K562 (cell line): ENCODE results near the gene HYAL4. TPM values are rescaled to one million over a fixed set of nuclear protein-coding genes. Genes with fewer than 3 reads are reported as not detected.

Experiments used
- ARID1B ChIP-seq: fragments of 450-650 bp; IDR thresholded peaks from 2 replicates; pipeline ENCODE4 v1.6.1; 2016; ENCODE audit warnings: antibody characterized with exemption, mild to moderate bottlenecking, inconsistent platforms
- BHLHE40 ChIP-seq: IDR thresholded peaks from 2 replicates; pipeline ENCODE4 v1.6.1; 2011; ENCODE audit warnings: low read length, improper control_type of control experiment
- DEAF1 ChIP-seq: fragments of 450-650 bp; formaldehyde crosslinking; IDR thresholded peaks from 2 replicates; pipeline ENCODE4 v1.4.0; 2020; ENCODE audit warnings: mild to moderate bottlenecking, moderate library complexity
- E4F1 ChIP-seq: fragments of 250-450 bp; sonication (Bioruptor Pico); IDR thresholded peaks from 2 replicates; pipeline ENCODE4 v1.5.0; 2021; ENCODE audit warnings: mild to moderate bottlenecking, borderline replicate concordance
- HES1 ChIP-seq: fragments of 450-650 bp; IDR thresholded peaks from 2 replicates; pipeline ENCODE4 v1.6.1; 2016; ENCODE audit warnings: low read depth, mild to moderate bottlenecking, moderate library complexity
- HNRNPL ChIP-seq: fragments of 200-400 bp; formaldehyde crosslinking; IDR thresholded peaks from 2 replicates; pipeline ENCODE4 v1.6.1; 2017; ENCODE audit warnings: low read depth, mild to moderate bottlenecking, low read length
- RAD21 ChIP-seq, 2 experiments: fragments of 250-450 bp in 1 of 2; fragments of 450-650 bp in 1 of 2; sonication (Bioruptor Pico) in 1 of 2; formaldehyde crosslinking in 1 of 2; IDR thresholded peaks in 1 of 2; conservative IDR thresholded peaks in 1 of 2; 2 replicates each; pipeline versions ENCODE4 v1.4.0 to v1.8.0; 2020 to 2022; ENCODE audit warnings: mild to moderate bottlenecking in 2 of 2, moderate library complexity in 1 of 2
- REST ChIP-seq, 2 experiments: fragments of 450-650 bp; formaldehyde crosslinking in 1 of 2; IDR thresholded peaks; 2 replicates each; pipeline versions ENCODE4 v1.4.0 to v1.6.1; 2014 to 2020; ENCODE audit warnings: mild to moderate bottlenecking in 2 of 2, borderline replicate concordance in 1 of 2, low read depth in 1 of 2
- SRSF1 ChIP-seq: fragments of 200-400 bp; formaldehyde crosslinking; IDR thresholded peaks from 2 replicates; pipeline ENCODE4 v1.6.1; 2017; ENCODE audit warnings: mild to moderate bottlenecking, low read depth, low read length, moderate library complexity
- ZNF277 ChIP-seq: fragments of 250-450 bp; sonication (Bioruptor Pico); IDR thresholded peaks from 2 replicates; pipeline ENCODE4 v1.8.0; 2022; ENCODE audit warnings: inconsistent platforms, mild to moderate bottlenecking, moderate library complexity, borderline replicate concordance
- ZNF583 ChIP-seq: fragments of 250-450 bp; sonication (Bioruptor Pico); IDR thresholded peaks from 2 replicates; pipeline ENCODE4 v1.4.0; 2020
- polyA plus RNA-seq, 8 experiments: library from polyadenylated mRNA; depleted of rRNA in 4 of 8; stranded (reverse) in 5 of 8; unstranded in 3 of 8; fragments of >200 nt; fragmentation: Nextera tagmentation in 2 of 8; fragmentation: Illumina TruSeq in 1 of 8; extraction: Ambion mirVana in 2 of 8; extraction: Trizol in 1 of 8; gene quantifications; 2 replicates each; pipeline versions ENCODE4 v1.2.1 to v1.2.3, GENCODE V29; 2011 to 2014; ENCODE audit warnings: inconsistent platforms in 1 of 8, missing spikeins in 1 of 8
- total RNA-seq, 7 experiments: library from RNA; depleted of rRNA in 6 of 7; stranded (reverse); fragments of >200 nt in 6 of 7; fragmentation: Illumina TruSeq in 2 of 7; extraction: Trizol in 2 of 7; gene quantifications; 2 replicates each; pipeline versions ENCODE4 v1.2.1 to v1.2.3, GENCODE V29; 2011 to 2021; ENCODE audit warnings: low replicate concordance in 1 of 7

The HYAL4 gene
- total and polyA plus RNA-seq, 9 of the 15 experiments (the other 6 are each of a cell fraction or from before 2014, with no cell fraction given) = not detected

GRCh38 chr7:123871998-123872867 lies 27.3 kb downstream of the HYAL4 start (continued):
- TF ChIP-seq E4F1 (no peak), HNRNPL (no peak), ARID1B (no peak), HES1 (no peak), RAD21 (CRISPR knock-in tag; conservative IDR thresholded peaks at IDR 0.05 in 1 of 2, IDR thresholded peaks at IDR 0.05 in 1 of 2) (peak; percentile 89 to 94), DEAF1 (CRISPR knock-in tag) (peak; percentile 90), ZNF277 (CRISPR knock-in tag) (no peak), REST (IDR thresholded peaks at IDR 0.05; ENCODE audit: borderline replicate concordance) (peak; percentile 57; the same call in 1 of the 2 replicates), REST (CRISPR knock-in tag; IDR thresholded peaks at IDR 0.05; ENCODE audit: low read depth) (no peak), BHLHE40 (no peak), ZNF583 (CRISPR knock-in tag) (no peak), SRSF1 (no peak)
